ENCODE measurements around the gene CRISPLD2. TPM values are rescaled to one million over a fixed set of nuclear protein-coding genes. Genes with fewer than 3 reads are reported as not detected.

The CRISPLD2 gene
- total and polyA plus RNA-seq, 10 of the 15 experiments (the other 5 are each of a cell fraction or from before 2014, with no cell fraction given), result 0.03 to 0.30 (median 0.08) TPM; not detected in 5

DNA sequence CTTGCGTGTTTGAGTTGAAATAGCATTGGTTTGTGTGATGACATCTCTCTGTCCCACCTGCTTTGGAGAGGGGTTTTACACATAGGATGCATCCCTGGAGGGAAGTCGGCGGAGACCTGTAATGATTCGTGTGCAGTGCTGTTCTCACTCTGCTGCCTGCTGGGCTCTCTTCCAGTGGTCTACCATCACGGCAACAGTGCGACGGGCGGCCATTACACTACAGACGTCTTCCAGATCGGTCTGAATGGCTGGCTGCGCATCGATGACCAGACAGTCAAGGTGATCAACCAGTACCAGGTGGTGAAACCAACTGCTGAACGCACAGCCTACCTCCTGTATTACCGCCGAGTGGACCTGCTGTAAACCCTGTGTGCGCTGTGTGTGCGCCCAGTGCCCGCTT lies 41.1 kb upstream of the CRISPLD2 start:
- Histone ChIP-seq H3K4me3 (no peak overlapping the region), H2AFZ (ENCODE audit: control insufficient read depth, low read depth, low read length) (no peak overlapping the region), H3K4me2 (ENCODE audit: control insufficient read depth, insufficient read depth) (no peak overlapping the region), H3K4me1 (ENCODE audit: control insufficient read depth, insufficient read depth, low read length) (no peaks in the 10 kb centered on the region), H3K9me3 (replicated peaks; ENCODE audit: control insufficient read depth, insufficient read depth, low read length) (no peaks in the 10 kb centered on the region), H3K9ac (ENCODE audit: control insufficient read depth, insufficient read depth, low read length) (no peak overlapping the region), H3K36me3 (ENCODE audit: control insufficient read depth in 2 of 2, insufficient read depth in 2 of 2, low read length in 1 of 2) (peaks cover 22 to 30% of the 10 kb centered on the region in 2 experiments), H4K20me1 (ENCODE audit: control insufficient read depth, insufficient read depth) (no peaks in the 10 kb centered on the region), H3K27me3 (replicated peaks in 1 of 2; ENCODE audit: control insufficient read depth in 2 of 2, insufficient read depth in 2 of 2, low read length in 1 of 2) (no peaks in the 10 kb centered on the region), H3K27ac (ENCODE audit: control insufficient read depth, insufficient read depth) (no peak overlapping the region), H3K79me2 (ENCODE audit: control insufficient read depth, insufficient read depth, low read length) (no peaks in the 10 kb centered on the region)
- FAIRE-seq (no peak), DNase-seq (ENCODE audit: low read depth, low spot score) (no peak), ATAC-seq (no peak)
- CTCF ChIA-PET, result no interaction called here
- POLR2A ChIA-PET, result no interaction called here
- SMC1A ChIA-PET (ENCODE audit: uncharacterized antibody, unreplicated experiment), result no interaction called here
- no peak for TF ChIP-seq ZNF217 (IDR thresholded peaks at IDR 0.05)
- TF ChIP-seq EED (IDR thresholded peaks at IDR 0.05; ENCODE audit: low read depth), result no peak
- TF ChIP-seq CHD2 (IDR thresholded peaks at IDR 0.05; ENCODE audit: borderline replicate concordance, low read depth, low read length), result no peak
- TF ChIP-seq ZBED1 (IDR thresholded peaks at IDR 0.05; ENCODE audit: borderline replicate concordance), result no peak
- TF ChIP-seq BCL11A (IDR thresholded peaks at IDR 0.05; ENCODE audit: low read depth, low read length), result no peak
- TF ChIP-seq GATAD2B (conservative IDR thresholded peaks at IDR 0.05; ENCODE audit: low read depth), result no peak
- TF ChIP-seq ASH2L (IDR thresholded peaks at IDR 0.05; ENCODE audit: borderline replicate concordance, low read depth), result no peak
- TF ChIP-seq POLR2AphosphoS2 (IDR thresholded peaks at IDR 0.05; ENCODE audit: low read depth, low read length), result no peak
- RAD21 ChIA-PET (ENCODE audit: unreplicated experiment), result no interaction called here
- BruUV-seq (replicated peaks), result no TSS peak
- in situ Hi-C loops (cut with MboI), result no loop called here
- intact Hi-C loops (cut with micrococcal nuclease; ENCODE audit: unreplicated experiment), result no loop called here
- WGBS (ENCODE audit: insufficient coverage, insufficient replicate concordance, low lambda C conversion rate, missing lambda C conversion rate), result over 99% methylated on average over 18 of the region's 18 CpGs

DNA sequence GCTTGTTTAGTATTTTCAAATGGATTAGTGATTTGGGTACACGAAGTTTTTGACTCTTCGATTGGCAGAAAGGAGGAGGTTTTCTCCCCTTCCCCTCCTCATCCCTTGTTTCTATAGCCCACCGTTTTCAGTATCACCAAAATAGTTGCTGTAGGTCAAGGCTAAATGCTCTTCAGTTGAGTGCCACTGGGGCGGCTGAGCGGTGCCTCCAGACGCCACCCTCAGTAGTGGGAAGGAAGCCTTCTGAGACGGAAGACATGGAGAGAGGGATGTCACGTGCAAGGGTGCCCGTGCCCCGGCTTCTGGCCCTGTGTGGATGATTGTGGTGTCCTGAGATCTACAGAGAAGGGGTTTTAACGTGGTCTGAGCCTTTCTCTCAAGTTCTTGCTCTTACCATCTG lies 39.7 kb upstream of the CRISPLD2 start:
- SMC1A ChIA-PET (ENCODE audit: uncharacterized antibody, unreplicated experiment), result no interaction called here
- intact Hi-C loops (cut with micrococcal nuclease; ENCODE audit: unreplicated experiment) (no loop called here), in situ Hi-C loops (cut with MboI) (no loop called here)
- Histone ChIP-seq H3K36me3 (ENCODE audit: control insufficient read depth in 2 of 2, insufficient read depth in 2 of 2, low read length in 1 of 2) (peaks cover 22 to 29% of the 10 kb centered on the region in 2 experiments), H3K27ac (ENCODE audit: control insufficient read depth, insufficient read depth) (no peak overlapping the region), H3K4me1 (ENCODE audit: control insufficient read depth, insufficient read depth, low read length) (no peaks in the 10 kb centered on the region), H4K20me1 (ENCODE audit: control insufficient read depth, insufficient read depth) (no peaks in the 10 kb centered on the region), H3K4me3 (no peak overlapping the region), H3K79me2 (ENCODE audit: control insufficient read depth, insufficient read depth, low read length) (no peaks in the 10 kb centered on the region), H3K9me3 (replicated peaks; ENCODE audit: control insufficient read depth, insufficient read depth, low read length) (no peaks in the 10 kb centered on the region), H3K27me3 (replicated peaks in 1 of 2; ENCODE audit: control insufficient read depth in 2 of 2, insufficient read depth in 2 of 2, low read length in 1 of 2) (no peaks in the 10 kb centered on the region), H2AFZ (ENCODE audit: control insufficient read depth, low read depth, low read length) (no peak overlapping the region), H3K4me2 (ENCODE audit: control insufficient read depth, insufficient read depth) (no peak overlapping the region), H3K9ac (ENCODE audit: control insufficient read depth, insufficient read depth, low read length) (no peak overlapping the region)
- POLR2A ChIA-PET, result no interaction called here
- FAIRE-seq (no peak), DNase-seq (ENCODE audit: low read depth, low spot score) (no peak), ATAC-seq (no peak)
- BruUV-seq (replicated peaks), result no TSS peak
- RAD21 ChIA-PET (ENCODE audit: unreplicated experiment), result interaction anchor here (1.3 kb wide), 1 partner anchor 26 kb away, joined by 3 read pairs; no protein-coding TSS in a partner anchor
- CTCF ChIA-PET, result interaction anchor here (0.8 to 1.1 kb wide), 2 partner anchors 42 to 171 kb away, joined by 3 to 4 read pairs; no protein-coding TSS in a partner anchor
- 95% methylated on average over 11 of the region's 11 CpGs for WGBS (ENCODE audit: insufficient coverage, insufficient replicate concordance, low lambda C conversion rate, missing lambda C conversion rate)
- no peak for TF ChIP-seq BACH1 (IDR thresholded peaks at IDR 0.05; ENCODE audit: borderline replicate concordance)
- TF ChIP-seq, protein P1, sequence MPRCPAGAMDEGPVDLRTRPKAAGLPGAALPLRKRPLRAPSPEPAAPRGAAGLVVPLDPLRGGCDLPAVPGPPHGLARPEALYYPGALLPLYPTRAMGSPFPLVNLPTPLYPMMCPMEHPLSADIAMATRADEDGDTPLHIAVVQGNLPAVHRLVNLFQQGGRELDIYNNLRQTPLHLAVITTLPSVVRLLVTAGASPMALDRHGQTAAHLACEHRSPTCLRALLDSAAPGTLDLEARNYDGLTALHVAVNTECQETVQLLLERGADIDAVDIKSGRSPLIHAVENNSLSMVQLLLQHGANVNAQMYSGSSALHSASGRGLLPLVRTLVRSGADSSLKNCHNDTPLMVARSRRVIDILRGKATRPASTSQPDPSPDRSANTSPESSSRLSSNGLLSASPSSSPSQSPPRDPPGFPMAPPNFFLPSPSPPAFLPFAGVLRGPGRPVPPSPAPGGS (IDR thresholded peaks at IDR 0.05; ENCODE audit: borderline replicate concordance, insufficient read depth, low read depth, low read length, poor library complexity, severe bottlenecking), result no peak
- TF ChIP-seq, protein P2, sequence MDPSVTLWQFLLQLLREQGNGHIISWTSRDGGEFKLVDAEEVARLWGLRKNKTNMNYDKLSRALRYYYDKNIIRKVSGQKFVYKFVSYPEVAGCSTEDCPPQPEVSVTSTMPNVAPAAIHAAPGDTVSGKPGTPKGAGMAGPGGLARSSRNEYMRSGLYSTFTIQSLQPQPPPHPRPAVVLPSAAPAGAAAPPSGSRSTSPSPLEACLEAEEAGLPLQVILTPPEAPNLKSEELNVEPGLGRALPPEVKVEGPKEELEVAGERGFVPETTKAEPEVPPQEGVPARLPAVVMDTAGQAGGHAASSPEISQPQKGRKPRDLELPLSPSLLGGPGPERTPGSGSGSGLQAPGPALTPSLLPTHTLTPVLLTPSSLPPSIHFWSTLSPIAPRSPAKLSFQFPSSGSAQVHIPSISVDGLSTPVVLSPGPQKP (IDR thresholded peaks at IDR 0.05; ENCODE audit: low read depth, low read length), result no peak
- no peak for TF ChIP-seq EP300 (IDR thresholded peaks at IDR 0.05; ENCODE audit: borderline replicate concordance in 1 of 2, control insufficient read depth in 1 of 2, low read depth in 2 of 2, low read length in 2 of 2)
- no peak for TF ChIP-seq CBX3 (IDR thresholded peaks at IDR 0.05; ENCODE audit: borderline replicate concordance, low read depth)

All from GM12878 (cell line).